GM19372 (cell line): ENCODE data around the gene KCNH5.
"Not testable (repeated sequence)": the region's sequence is repeated elsewhere in the genome, so short reads cannot be mapped to it uniquely, and the experiment has no call there.

Experiments used
- ATAC-seq: cut with Tn5 transposase; IDR thresholded peaks from one replicate; pipeline ENCODE4 v1.9.1; 2021; ENCODE audit warnings: mild to moderate bottlenecking, low read depth, moderate library complexity; ENCODE audit not compliant: unreplicated experiment

The KCNH5 gene

GRCh38 chr14:62759796-62760195, 285.5 kb downstream of the KCNH5 start:
- ATAC-seq = no peak

- not testable (repeated sequence) for ATAC-seq
Observed at GRCh38 chr14:62746881-62747280, 298.4 kb downstream of the KCNH5 start.

- no peak for ATAC-seq
Observed at GRCh38 chr14:62745496-62745895, 299.8 kb downstream of the KCNH5 start.

GRCh38 chr14:62743560-62743959, 301.7 kb downstream of the KCNH5 start:
- ATAC-seq = no peak

- no peak for ATAC-seq
Observed at GRCh38 chr14:62743118-62743517, 302.1 kb downstream of the KCNH5 start.

- no peak for ATAC-seq
Observed at GRCh38 chr14:62739647-62740046, 305.6 kb downstream of the KCNH5 start.

GRCh38 chr14:62736048-62737043, 308.9 kb downstream of the KCNH5 start:
- no peak for ATAC-seq

- no peak for ATAC-seq
Observed at GRCh38 chr14:62734831-62735230, 310.4 kb downstream of the KCNH5 start.

- ATAC-seq = no peak
Observed at GRCh38 chr14:62722406-62722805, 322.9 kb downstream of the KCNH5 start.

- no peak for ATAC-seq
Observed at GRCh38 chr14:62718629-62719028, 326.6 kb downstream of the KCNH5 start.

GRCh38 chr14:62711351-62712023, 333.8 kb downstream of the KCNH5 start:
- no peak for ATAC-seq

- no peak for ATAC-seq
Observed at GRCh38 chr14:62710811-62711210, 334.4 kb downstream of the KCNH5 start.

- ATAC-seq = no peak
Observed at GRCh38 chr14:62709773-62710172, 335.5 kb downstream of the KCNH5 start.

- no peak for ATAC-seq
Observed at GRCh38 chr14:62706217-62706616, 339.0 kb downstream of the KCNH5 start.

GRCh38 chr14:62697461-62697860, 347.8 kb downstream of the KCNH5 start:
- ATAC-seq = no peak

- no peak for ATAC-seq
Observed at GRCh38 chr14:62696929-62697328, 348.3 kb downstream of the KCNH5 start.

- ATAC-seq = no peak
Observed at GRCh38 chr14:62696331-62696924, 348.8 kb downstream of the KCNH5 start.

GRCh38 chr14:62694075-62694474, 351.2 kb downstream of the KCNH5 start:
- ATAC-seq = no peak

GRCh38 chr14:62692490-62693106, 352.7 kb downstream of the KCNH5 start:
- no peak for ATAC-seq

GRCh38 chr14:62691647-62692489, 353.4 kb downstream of the KCNH5 start:
- ATAC-seq = no peak
